ENCODE data around the gene MACROH2A1. TPM values are rescaled to one million over a fixed set of nuclear protein-coding genes. Genes with fewer than 3 reads are reported as not detected.
A peak's percentile ranks its signal among the peaks of the same experiment; 100 is the strongest.

Gene MACROH2A1
- total RNA-seq, 1 donor from 2014 or later, result 219 TPM

DNA sequence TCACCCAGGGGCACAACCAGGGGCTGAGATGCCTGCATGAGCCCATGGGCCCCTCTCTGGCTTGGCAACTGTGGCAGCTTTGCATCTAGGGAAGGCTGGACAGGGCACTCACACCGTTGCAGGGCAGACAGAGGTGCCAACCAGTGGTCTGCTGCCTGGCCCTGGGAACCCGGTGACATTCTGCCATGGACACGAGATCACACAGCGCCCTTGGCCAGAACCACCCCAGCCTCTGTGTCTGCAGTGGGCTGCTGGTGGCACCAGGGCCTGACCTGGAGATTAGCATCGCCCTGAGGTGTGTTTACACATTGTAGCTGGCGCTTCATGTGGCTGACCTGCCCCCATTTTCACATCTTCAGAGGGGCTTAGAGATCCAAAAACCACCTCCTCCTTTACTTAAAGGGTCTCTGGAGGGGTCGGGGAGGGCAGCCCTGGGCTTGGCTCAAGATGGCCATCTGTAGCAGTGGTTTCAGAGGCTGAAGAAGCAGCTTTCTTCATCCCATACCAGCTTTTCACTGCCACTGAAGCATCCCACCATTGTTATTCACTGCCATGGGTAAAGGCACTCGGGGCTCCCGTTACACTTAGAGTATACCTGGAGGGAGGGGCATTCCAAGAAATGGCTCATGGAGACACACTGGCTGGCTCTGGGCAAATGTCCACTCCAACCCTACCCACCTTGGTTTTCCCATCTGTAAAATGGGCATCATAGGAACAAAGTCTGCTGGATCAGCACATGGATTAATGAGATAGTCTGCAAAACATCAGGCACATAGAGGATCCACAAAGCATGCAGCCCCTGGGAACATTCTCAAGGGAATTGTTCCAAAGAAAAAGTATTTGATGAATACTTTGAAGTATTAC, 36.7 kb upstream of the MACROH2A1 start:
- no peak for DNase-seq

DNA sequence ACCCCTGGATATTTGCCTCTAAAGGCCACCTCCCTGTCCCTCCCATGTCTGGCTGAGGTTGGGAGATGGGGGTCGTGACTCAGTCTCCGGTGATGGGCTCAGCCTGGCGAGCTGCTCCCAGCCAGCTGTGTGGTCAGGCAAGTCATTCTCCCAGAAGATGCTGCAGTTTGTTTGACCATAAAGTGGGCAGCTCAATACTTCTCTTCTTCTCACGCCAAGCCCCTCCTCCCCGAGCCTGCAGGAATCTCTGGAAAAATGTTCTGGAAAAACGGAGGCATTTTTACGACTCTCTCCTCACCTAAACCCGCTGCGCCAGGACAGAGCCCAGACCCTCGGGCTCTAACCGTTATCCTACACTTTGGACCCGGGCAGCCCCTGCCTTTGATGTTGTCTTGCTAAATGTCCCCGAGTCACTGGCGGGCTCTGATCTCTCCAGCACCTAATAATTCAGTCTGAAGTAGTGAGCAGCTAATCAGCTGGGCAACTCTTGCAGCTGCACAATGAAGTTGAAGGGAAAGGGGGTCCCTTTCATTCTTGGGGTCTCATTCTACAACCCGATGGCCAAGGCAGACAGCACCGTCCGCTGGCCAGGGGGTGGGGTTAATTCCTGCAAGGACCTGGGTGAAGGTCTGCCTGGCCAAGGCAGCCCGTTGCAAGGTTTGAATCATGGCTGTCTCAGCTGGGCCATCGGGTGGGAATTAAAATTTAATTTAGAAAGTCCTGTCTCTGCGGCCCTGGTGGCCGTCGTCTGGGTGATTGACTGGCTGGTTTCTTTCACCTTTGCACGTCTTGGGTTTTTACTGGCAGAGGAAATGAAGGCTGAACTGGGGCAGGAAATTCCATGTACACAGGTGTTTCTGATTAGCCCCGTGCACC, 35.8 kb upstream of the MACROH2A1 start:
- DNase-seq, result no peak

DNA sequence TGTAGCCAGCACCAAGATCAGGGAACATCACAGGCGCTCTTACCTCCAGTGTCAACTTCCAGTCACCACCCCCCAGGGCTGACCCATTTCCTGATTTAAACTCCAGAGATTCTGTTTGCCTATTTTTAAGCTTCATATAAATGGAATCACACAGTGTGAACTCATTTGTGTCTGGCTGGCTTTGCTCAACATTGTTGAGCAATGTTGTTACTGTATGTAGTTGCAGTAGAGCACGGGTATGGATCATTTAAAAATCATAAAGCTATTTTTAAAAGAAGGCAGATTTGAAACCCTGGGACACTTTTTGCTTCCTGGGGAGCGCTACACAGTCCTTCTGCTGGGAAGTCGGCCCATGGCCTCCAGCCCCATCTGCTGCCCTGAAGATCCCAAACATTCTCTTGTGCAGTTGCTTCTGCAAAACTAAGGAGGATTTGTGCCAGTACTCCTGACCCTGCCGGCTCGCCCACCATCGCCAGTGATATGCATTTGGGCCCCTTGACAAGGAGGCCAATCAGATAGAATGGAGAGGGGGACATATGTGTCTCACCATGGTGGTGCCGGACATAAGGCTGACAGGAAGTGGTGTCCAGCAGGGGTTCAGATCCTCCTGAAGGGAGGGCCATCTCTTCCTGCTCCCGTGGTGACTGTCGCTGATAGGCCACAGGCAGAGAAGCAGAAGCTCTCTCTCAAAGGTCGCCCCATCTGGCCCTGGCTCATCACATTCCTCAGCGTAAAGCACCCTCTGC, 34.8 kb upstream of the MACROH2A1 start:
- no peak for DNase-seq

DNA sequence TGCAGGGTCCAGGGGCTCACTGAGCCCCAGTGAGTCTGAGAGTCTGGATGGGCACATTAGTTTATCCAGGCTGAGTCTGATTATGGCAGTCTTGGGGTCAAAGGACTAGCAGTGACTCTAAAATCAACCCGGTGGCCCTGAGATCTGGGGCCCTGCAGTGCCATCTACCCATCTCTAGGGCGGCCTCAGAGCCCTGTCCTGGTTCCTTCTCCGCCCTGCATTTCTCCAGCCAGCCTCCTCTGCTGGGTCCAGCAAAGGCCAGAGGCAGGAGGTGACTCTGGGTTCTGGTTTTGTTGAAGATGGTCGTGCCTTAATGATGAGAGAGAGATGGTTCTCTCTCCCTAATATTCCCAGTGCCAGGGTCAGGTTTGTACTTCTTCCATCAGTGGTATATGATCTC, 33.1 kb upstream of the MACROH2A1 start:
- no peak for DNase-seq

DNA sequence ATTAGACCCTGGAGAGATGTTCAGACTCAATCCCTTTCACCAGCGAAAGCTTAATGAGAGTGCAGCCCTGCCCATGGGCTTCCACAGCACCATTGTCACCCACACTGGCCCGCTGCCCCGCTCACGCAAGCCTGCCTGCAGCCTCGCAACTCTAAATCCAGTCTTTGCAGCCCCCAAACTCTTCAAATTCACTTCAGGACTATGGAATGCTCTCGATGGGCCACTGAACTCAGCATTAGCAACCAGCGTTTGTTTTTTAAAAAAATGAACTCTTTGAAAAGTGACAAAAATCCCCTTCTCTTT, 31.1 kb upstream of the MACROH2A1 start:
- no peak for DNase-seq

DNA sequence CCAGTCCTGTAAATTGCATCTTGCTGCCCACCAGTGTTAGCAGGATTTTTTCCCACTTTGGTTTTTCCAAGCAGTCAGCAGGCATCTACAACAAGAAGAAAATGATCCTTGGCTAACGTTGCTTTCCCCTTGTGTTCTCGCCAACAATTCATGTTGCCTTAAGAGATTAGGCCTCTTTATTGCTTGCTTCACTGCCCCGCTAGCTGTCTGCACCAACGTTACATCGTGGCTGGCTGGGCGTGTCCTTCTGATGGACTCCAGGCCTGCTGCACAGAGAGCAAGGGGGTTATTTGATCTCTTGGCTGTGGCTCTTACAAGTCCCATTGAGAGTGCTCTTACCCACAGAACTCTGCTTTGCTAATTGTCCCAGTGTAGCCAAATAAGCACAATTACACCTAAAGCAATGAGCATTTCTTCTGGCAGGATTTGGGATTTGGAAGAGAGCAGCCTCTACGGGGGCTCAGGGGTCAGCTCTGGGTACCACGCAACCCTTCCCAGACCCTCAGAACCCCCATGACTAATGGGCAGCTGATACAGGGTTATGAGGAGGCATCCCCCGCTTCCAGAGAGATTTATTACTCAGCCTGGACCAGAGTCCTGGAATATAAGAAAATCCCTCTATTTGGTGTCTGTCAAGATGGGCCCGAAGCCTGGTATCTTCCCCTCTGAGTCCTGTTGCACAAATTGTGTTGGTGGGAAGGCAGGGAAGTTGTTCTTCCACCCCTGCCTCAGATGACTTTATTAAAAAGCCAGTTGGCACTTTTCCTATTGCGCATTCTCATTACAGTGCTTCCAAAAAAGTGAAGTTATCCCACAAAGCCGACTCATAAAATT, 30.5 kb upstream of the MACROH2A1 start:
- DNase-seq, result no peak

DNA sequence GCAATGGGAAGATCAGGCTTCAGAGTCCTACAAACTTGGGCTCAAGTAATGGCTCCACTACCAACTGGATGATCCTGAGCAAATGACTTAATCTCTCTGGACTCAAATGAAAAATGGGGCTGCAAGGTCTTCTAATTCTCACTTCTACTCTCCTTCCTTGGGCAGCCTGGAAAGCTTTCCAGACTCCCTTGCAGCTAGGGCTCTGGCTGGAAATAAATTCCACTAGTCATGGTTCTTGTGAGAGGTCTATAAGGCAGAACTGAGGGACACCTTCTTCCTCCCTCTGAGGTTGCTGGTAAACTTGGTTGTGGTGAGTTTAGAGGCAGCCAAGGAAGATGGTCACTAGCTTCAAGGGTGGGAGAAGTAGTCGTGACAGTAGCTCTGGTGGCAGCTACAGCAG, 29.6 kb upstream of the MACROH2A1 start:
- no peak for DNase-seq

DNA sequence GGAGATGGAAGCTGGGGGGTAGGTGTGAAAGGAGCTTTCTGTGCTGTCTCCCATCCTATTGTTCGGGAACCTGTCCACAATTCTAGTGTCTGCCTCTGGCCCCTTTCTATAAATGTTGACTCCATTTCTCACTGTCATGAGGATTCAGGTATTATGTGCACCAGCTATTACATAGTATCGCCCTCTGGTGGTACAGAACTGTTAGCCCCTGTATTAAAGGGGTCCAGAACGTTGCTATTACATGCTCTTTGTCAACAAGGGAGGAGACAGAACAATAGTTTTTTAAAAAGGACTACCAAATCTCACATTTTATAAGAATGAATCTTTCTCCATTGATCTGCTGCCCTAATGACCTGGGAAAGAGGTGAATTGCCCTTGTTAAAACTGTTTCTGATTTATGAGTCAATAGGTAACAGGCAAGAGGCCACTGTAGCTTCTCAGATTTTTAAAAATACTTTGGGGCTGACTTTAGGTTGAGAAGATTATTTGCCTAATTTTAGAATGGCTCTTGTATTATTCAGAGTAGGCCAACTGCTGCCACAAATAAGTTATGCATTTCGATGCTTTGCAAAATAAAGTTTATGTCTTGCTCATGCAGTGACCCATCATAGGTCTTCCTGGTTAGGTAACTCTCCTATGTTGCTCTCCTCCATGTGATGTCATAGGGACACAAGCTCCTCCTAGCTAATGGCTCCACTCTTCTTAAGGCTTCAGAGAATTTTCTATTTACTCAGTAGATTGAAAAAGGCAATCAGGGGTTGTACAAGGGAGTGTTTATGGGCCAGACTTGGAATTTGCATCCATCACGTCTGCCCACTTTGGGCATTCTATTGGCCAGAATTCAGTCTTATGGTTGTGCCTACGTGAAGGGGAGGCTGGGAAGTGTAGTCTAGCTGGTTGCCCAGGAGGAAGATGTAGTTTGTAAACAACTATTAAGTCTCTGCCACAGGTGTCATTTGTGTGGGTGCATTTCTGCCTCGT, 27.4 kb upstream of the MACROH2A1 start:
- DNase-seq, result peak; percentile 77

DNA sequence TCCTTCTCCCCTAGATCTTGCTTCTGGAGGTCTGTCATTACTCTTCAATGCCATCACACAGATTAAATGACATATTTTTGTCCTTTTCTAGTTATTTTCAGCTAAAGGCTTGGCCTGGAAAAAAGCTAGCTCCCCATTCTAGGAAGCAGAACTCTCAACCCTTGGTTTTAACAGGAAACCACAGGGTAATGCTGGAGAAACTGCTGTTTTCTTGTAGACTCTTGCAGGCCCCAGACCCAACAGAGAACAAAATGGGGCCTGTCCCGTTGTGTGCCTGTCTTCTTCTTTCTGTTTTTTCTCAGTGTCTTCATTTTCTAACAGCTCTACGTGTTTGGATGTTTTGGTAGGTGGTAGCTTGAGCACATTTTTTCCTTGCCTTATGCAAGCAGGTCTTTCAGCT, 26.6 kb upstream of the MACROH2A1 start:
- DNase-seq, result no peak

DNA sequence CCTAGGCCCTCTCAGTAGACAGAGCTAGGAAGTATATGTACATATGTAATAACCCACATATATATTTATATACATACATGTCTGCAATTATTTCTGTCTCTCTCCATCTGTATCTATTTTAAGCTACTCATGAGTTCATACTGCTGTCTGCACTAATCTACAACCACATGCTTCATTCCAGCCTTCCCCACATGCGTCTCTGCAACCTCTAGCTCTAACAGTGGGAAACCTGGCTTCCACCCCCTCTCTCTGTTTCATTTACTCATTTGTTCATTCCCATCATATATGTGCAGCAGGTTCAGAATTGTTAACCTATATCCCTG, 24.8 kb upstream of the MACROH2A1 start:
- DNase-seq, result no peak

DNA sequence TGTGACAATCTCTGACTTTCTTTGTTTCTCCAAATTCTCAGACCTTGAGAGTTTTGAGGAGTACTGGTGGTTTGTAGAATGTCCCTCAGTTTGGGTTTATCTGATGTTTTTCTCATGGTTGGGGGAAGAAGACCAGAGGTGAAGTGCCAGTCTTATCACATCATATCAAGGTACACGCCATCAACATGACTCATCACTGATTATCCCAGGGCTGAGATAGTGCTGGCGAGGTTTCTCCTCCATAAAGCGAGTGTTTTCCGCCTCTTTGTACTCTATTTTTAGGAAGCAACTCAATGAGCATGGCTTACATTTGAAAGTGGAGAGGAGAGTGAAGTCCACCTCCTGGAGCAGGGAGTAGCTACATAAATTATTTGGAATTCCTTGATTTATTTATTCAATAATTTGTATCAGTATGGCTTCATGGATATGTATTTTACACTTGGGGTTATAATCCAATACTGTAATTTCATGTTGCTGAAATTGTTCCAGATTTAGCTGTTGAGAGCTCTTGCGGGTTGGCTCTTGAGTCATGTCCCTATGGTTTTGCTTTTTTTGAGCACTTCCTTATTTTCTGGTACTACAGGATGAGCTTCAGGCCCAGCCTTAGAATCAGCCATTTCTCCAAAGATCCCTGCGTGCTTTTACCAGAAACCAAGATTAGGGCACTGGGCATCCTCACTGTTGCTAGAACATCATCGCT, 24.3 kb upstream of the MACROH2A1 start:
- no peak for DNase-seq

DNA sequence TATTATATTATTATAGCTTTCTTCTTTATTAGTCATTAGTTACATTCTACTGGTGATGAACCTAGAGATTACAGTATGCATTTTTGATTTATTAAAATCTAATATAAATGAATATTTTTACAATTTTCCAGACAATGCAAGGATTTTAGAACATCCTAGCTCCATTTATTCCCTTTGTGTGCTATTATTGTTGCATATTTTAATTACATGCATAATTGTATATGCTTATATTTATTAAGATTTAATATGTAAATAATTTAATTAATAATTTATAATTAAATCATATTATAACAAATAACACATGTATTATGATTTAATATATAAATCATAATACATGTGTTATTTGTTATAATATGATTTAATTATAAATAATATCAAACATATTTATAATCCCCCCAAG, 23.4 kb upstream of the MACROH2A1 start:
- no peak for DNase-seq

DNA sequence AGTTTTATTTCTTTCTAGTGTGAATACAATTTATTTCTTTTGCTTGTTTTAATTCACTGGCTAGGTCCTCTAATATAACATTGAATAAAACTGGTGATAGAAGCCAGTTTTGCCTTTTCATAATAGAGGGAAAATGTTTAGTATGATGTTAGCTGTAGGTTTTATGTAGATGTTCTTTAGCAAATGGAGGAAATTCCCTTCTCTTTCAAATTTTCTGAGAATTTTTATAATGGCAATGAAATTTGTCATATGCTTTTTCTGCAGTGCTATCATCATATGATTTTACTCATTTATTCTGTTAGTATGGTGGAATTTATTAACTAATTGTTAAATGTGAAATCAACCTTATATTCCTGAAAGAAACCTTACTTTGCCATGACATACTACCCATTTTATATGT, 18.1 kb upstream of the MACROH2A1 start:
- DNase-seq, result no peak

DNA sequence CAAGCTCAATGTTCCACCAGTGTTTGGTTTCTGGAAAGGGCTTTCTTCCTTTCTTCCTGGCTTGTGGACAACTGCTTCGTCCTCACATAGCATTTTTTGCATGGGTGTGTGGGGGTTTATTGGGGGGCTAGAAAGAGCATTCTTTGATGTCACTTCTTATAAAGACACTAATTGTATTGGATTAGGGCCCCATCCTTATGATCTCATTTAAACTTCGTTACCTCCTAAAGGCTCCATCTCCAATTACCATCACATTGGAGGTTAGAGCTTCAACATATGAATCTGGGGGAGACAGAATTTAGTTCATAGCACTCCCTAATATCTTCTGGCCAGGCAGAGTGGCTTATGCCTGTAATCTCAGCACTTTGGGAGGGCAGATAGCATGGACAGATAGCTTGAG, 6.1 kb upstream of the MACROH2A1 start:
- DNase-seq, result no peak

DNA sequence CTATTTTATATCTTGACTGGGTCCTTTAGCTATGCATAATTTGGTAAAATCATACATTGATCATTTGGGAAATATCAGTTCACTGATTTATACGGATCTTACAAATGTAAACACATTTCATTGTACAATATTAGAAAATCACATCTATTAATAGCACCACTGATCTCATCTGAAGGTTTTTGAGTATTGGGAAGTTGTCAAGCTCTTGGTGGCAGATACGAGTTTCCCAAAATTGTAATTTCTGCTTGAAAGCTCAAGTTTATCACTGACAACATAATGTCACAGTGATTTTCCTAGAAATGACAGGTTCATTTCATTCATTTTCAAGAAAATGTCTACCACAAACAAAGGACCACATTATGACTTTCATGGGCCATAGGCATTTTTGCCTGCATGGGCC, 3.0 kb upstream of the MACROH2A1 start:
- no peak for DNase-seq

DNA sequence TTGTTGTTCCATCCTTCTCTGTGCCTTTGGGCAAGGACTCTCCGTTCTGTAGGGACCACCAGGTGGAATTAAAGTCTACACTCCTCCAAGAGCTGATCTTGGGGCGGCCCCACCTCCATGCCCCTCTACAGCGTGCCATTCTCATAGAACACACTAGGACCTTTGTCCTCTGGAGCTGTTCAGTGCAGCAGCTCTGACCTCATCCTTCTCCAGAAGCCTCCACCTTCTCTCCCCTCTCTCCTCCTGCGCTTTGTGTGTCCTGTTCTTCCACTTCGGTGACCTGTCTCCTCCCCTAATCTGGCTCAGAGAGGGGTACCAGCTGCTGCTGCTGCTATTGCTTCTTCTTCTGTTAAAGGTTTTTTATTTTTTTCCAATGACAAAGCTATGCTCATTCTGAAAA, 1.8 kb upstream of the MACROH2A1 start:
- no peak for DNase-seq

DNA sequence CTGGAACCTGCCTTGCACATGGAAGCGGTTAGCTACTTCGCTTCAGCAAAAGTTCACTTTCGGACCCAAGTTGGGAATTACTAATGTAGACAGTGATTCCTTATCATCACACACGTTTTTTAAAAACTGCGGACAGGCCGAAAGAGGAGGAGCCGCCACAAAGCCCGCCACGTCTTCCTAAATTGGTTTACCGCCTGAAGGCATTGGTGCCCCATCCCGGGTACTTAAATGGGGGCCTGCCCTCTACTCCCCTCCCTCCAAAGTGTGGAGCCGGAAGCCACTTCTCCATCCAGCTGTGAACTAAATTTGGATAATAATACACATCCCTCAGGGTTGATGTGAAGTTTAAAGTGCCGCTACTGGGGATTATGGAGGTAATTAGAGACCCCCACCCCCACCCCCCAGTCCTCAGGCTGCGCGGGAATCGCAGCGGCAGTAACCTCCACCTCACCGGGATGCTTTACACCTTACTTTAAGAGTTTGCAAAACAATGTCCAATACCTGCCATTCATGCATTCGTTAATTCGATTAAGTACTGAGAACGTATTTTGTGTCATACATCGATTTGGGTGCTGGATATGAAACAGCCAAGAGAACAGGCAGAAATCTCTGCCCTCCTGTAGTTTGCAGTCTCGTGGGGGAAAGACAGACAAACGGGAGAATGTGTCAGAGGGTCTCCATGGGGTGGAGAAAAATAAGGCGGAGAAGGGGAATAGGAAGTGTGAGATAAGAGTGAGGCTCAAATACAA, 937 bp upstream of the MACROH2A1 start:
- DNase-seq, result no peak

DNA sequence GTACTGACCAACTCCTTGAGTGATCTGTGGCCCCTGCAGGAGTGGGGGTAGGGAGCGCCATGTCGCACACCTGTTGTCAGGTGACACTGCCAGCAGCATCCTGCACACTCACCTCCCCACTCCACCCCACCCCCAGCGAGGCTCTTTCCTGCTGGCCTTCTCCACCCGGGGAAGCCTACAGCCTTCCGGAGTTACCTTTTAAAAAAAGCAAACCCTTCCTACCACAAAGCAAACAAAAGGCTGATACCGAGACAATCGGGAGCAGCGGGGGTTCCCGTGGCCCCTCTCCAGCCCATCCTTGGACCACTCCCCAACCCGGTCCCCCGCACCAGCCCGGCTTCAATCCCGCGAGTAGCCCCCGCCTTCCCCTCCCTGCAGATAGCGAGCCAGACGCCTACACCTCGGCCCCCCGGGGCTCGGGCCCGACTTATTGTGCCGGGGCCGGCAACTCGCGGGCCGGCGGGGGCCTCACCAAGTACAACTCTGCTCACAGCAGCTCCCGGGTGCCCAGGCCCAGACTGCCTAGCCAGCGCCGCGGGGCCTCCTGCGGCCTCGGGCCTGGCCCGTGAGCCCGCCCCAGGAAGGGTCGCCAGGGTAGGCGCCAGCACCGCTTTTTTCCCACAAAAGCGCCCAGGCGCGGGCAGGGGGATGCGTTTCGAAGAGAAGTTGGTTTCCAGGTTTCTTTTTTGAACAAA, 724 bp downstream of the MACROH2A1 start:
- DNase-seq, result peak; percentile 50

DNA sequence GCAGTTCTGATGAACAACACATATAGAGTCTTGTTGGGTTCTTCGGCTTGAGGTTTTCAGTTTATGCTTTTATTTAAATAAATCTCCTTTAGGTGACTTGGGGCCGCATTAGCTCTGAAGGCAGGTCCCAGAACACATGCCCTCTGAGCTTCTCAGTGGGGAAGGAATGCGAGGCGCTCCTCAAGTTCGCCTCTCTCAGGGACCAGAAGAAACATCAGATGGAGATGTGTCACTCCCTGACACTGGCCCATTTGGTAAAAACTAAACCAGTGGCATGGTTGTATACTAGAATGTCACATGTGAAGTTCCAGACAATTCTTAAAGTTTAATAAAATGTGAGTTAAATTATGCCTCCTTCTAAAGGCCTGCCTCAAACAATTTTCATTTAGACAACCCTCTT, 1.9 kb downstream of the MACROH2A1 start:
- DNase-seq, result no peak
